HFF-Myc (cell line): Measurements from ENCODE around the gene DHRS1.

ENCODE experiments used
- DNase-seq: peaks from one replicate; pipeline ENCODE4 v3.0.0-alpha.2; 2011; ENCODE audit warnings: low read depth; ENCODE audit errors: extremely low read depth
- H3K4me3 ChIP-seq: replicated peaks from 2 replicates; pipeline ENCODE4 v1.5.1; 2011; ENCODE audit warnings: low read depth, mild to moderate bottlenecking, control low read depth, low read length
- CTCF ChIP-seq: IDR thresholded peaks from 2 replicates; pipeline ENCODE4 v1.5.1; 2012; ENCODE audit warnings: mild to moderate bottlenecking, low read depth, low read length, control low read depth; ENCODE audit errors: missing control alignments

DHRS1 gene

GRCh38 chr14:24264298-24264697 lies 35.3 kb downstream of the DHRS1 start:
- TF ChIP-seq CTCF = no peak
- DNase-seq = no peak
- no peak overlapping the region for H3K4me3 ChIP-seq

- DNase-seq = no peak
- no peak overlapping the region for H3K4me3 ChIP-seq
- no peak for TF ChIP-seq CTCF
Measured at GRCh38 chr14:24263848-24264247, 35.7 kb downstream of the DHRS1 start.

GRCh38 chr14:24262821-24263733 lies 36.5 kb downstream of the DHRS1 start, which contains the start of gene TGM1:
Gene TGM1, minus strand, starts transcription at chr14:24263177. Its CDS starts 825 bp downstream, at chr14:24262352.
- no peak for DNase-seq
- H3K4me3 ChIP-seq = no peak within 1 kb of the TSS
- no peak for TF ChIP-seq CTCF

DNA sequence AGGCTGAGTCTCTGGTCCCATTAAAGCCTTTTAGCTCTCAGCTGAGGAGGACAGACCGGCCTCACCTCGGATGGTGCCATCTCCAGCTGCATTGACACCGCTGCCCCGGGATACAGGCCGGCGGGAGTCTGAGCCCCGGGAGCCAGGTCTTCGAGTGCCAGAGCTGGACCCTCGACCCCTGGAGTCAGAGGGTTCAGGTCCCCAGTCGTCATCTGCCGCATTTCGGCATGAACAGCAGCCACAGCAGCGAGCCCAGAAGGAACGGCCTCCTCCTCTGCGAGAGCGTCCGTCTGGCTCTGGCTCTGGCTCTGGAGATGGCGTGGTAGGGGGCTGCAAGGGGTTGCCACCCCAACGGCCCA lies 37.6 kb downstream of the DHRS1 start:
- no peak for TF ChIP-seq CTCF
- no peak overlapping the region for H3K4me3 ChIP-seq
- DNase-seq = no peak

DNA sequence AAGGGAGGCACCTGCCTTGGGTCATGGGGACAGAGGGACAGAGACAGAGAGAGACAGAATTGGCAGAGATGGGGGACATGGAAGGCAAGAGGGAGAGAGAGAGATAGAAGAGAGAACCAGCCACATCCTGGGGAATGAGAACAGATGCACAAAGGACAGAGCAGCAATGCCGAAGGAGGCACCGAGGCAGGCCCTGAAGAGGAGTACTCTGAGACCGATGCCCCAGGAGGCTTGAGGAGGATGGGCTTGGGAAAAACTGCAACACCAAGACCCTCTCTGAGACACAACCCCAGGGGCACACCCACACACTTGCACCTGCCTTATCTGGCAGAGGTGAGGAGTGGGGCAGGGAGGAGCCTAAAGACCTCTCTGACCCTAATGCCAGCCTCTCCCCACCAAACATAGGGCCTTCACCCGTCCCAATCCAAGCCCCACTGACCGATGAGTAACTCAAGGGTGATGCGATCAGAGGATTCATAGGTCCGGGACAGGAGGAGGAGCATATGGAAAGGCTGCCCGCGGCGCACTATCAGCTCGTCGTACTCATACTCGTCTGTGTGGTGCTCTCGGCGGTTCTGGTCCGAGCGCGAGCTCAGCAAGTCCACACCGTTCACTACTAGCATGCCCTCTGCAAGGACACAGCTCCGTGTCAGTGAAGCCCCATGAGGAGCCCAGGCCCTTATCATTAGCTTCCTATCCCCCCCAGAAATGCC lies 38.2 kb downstream of the DHRS1 start:
- H3K4me3 ChIP-seq = no peak overlapping the region
- no peak for DNase-seq
- TF ChIP-seq CTCF = no peak

DNA sequence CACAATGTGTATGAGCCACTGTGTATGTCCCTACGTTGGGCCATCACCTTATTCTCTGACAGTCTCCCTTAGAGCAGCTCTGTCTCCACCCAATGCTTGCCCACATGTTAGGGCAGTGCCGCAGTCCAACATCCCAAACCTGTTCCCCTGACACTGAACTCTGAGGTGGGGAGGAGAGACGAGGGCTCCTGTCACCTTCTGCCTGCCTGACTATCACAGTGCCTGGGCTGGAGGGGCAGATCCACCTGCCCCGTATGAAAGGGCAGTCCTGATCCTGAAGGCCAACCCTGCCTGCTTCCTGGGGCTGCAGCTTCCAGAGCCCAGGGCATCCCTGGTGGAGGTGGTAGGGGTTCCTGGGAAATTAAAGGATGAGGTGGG lies 38.8 kb downstream of the DHRS1 start:
- TF ChIP-seq CTCF = no peak
- no peak overlapping the region for H3K4me3 ChIP-seq
- no peak for DNase-seq
